GM23248 (cell line): Measurements from ENCODE around the gene TMPRSS2.

Experiments
- EZH2 ChIP-seq: fragments of 200-600 bp; sonication (generic); IDR thresholded peaks from 2 replicates; pipeline ENCODE4 v1.6.1; 2018; ENCODE audit warnings: antibody characterized with exemption, mild to moderate bottlenecking; ENCODE audit not compliant: insufficient read depth, poor library complexity, severe bottlenecking
- EZH2phosphoT487 ChIP-seq: fragments of 200-600 bp; sonication (generic); IDR thresholded peaks from 2 replicates; pipeline ENCODE4 v1.6.1; 2018; ENCODE audit warnings: antibody characterized with exemption, moderate library complexity, mild to moderate bottlenecking, low read depth; ENCODE audit not compliant: insufficient read depth

- TF ChIP-seq EZH2 (no peak), EZH2phosphoT487 (no peak)
Measured at GRCh38 chr21:41435706-41436105, 72.3 kb downstream of the TMPRSS2 start.
